MM.1S (cell line): ENCODE data around the gene TMEM114.

Source experiments
- DNase-seq: peaks from one replicate; pipeline ENCODE4 v3.0.0-alpha.2; 2015
- H2AFZ ChIP-seq: fragments of 300-600 bp; sonication (generic); 2 replicates; pipeline ENCODE4 v1.6.0; 2016; ENCODE audit warnings: antibody characterized with exemption, low read length
- H3F3A ChIP-seq: fragments of 300-600 bp; sonication (generic); 2 replicates; pipeline ENCODE4 v1.6.1; 2016; ENCODE audit warnings: mild to moderate bottlenecking, antibody characterized with exemption, low read length, moderate library complexity, mixed read lengths; ENCODE audit not compliant: insufficient read depth
- H3K27ac ChIP-seq: fragments of 300-600 bp; sonication (generic); 2 replicates; pipeline ENCODE4 v1.5.1; 2016; ENCODE audit warnings: mild to moderate bottlenecking, low read length
- H3K27me3 ChIP-seq: fragments of 300-600 bp; sonication (generic); replicated peaks from 2 replicates; pipeline ENCODE4 v1.6.0; 2016; ENCODE audit warnings: low read length; ENCODE audit not compliant: insufficient read depth
- H3K36me3 ChIP-seq: fragments of 300-600 bp; sonication (generic); replicated peaks from 2 replicates; pipeline ENCODE4 v1.6.1; 2016; ENCODE audit warnings: mild to moderate bottlenecking, low read length, mixed read lengths; ENCODE audit not compliant: insufficient read depth
- H3K4me1 ChIP-seq: fragments of 300-600 bp; sonication (generic); 2 replicates; pipeline ENCODE4 v1.6.1; 2016; ENCODE audit warnings: low read length, mixed read lengths
- H3K4me2 ChIP-seq: fragments of 300-600 bp; sonication (generic); 2 replicates; pipeline ENCODE4 v1.6.0; 2016; ENCODE audit warnings: low read depth, low read length
- H3K4me3 ChIP-seq: fragments of 300-600 bp; sonication (generic); 2 replicates; pipeline ENCODE4 v1.5.1; 2016; ENCODE audit warnings: low read length, mixed read lengths
- H3K79me2 ChIP-seq: fragments of 300-600 bp; sonication (generic); 2 replicates; pipeline ENCODE4 v1.6.1; 2016; ENCODE audit warnings: mixed run types, low read length, mixed read lengths
- H3K9ac ChIP-seq: fragments of 300-600 bp; sonication (generic); 2 replicates; pipeline ENCODE4 v1.6.1; 2016; ENCODE audit warnings: low read length, mixed read lengths
- H3K9me2 ChIP-seq: fragments of 300-600 bp; sonication (generic); replicated peaks from 2 replicates; pipeline ENCODE4 v1.6.1; 2016; ENCODE audit warnings: mild to moderate bottlenecking, low read length, mixed read lengths; ENCODE audit not compliant: insufficient read depth
- H3K9me3 ChIP-seq: fragments of 300-600 bp; sonication (generic); replicated peaks from 2 replicates; pipeline ENCODE4 v1.6.1; 2016; ENCODE audit warnings: mild to moderate bottlenecking, low read length, mixed read lengths; ENCODE audit not compliant: insufficient read depth
- H4K20me1 ChIP-seq: fragments of 300-600 bp; sonication (generic); 2 replicates; pipeline ENCODE4 v1.6.1; 2016; ENCODE audit warnings: mild to moderate bottlenecking, low read length, moderate library complexity, mixed read lengths; ENCODE audit not compliant: insufficient read depth
- CTCF ChIP-seq: fragments of 300-600 bp; sonication (generic); IDR thresholded peaks from 2 replicates; pipeline ENCODE4 v1.5.1; 2016; ENCODE audit warnings: antibody characterized with exemption, low read length, mixed read lengths
- EZH2 ChIP-seq: fragments of 300-600 bp; sonication (generic); optimal IDR thresholded peaks from 2 replicates; pipeline ENCODE3; 2017; ENCODE audit warnings: low read depth, mild to moderate bottlenecking, antibody characterized with exemption, low read length, mixed read lengths
- EZH2phosphoT487 ChIP-seq: fragments of 300-600 bp; sonication (generic); IDR thresholded peaks from 2 replicates; pipeline ENCODE4 v1.6.1; 2018; ENCODE audit warnings: antibody characterized with exemption, low read length

TMEM114 gene

GRCh38 chr16:8585857-8586256 is 4.5 kb downstream of the TMEM114 start:
- TF ChIP-seq EZH2 (no peak), CTCF (no peak), EZH2phosphoT487 (no peak)
- Histone ChIP-seq H3K79me2 (no peaks in the 10 kb centered on the region), H2AFZ (no peak overlapping the region), H4K20me1 (no peaks in the 10 kb centered on the region), H3K36me3 (no peaks in the 10 kb centered on the region), H3K4me2 (no peak overlapping the region), H3F3A (peaks cover 20% of the 10 kb centered on the region), H3K9me2 (no peaks in the 10 kb centered on the region), H3K27ac (no peak overlapping the region), H3K4me1 (peaks cover 16% of the 10 kb centered on the region), H3K27me3 (no peaks in the 10 kb centered on the region), H3K4me3 (no peak overlapping the region), H3K9me3 (no peaks in the 10 kb centered on the region), H3K9ac (no peak overlapping the region)
- DNase-seq, result no peak

GRCh38 chr16:8585041-8585440 is 5.3 kb downstream of the TMEM114 start:
- H3K4me1 ChIP-seq, result peaks cover 16% of the 10 kb centered on the region
- H3K36me3 ChIP-seq, result no peaks in the 10 kb centered on the region
- no peak for DNase-seq
- no peaks in the 10 kb centered on the region for H4K20me1 ChIP-seq
- H3K79me2 ChIP-seq, result no peaks in the 10 kb centered on the region
- no peaks in the 10 kb centered on the region for H3K9me2 ChIP-seq
- H3K9ac ChIP-seq, result no peak overlapping the region
- no peak overlapping the region for H3K4me3 ChIP-seq
- no peaks in the 10 kb centered on the region for H3K9me3 ChIP-seq
- peaks cover 22% of the 10 kb centered on the region for H3F3A ChIP-seq
- no peak overlapping the region for H3K27ac ChIP-seq
- no peak overlapping the region for H2AFZ ChIP-seq
- H3K4me2 ChIP-seq, result no peak overlapping the region
- no peaks in the 10 kb centered on the region for H3K27me3 ChIP-seq
- TF ChIP-seq EZH2phosphoT487, result no peak
- TF ChIP-seq CTCF, result no peak
- TF ChIP-seq EZH2, result no peak

- H3K9me2 ChIP-seq, result no peaks in the 10 kb centered on the region
- no peak for TF ChIP-seq CTCF
- TF ChIP-seq EZH2, result no peak
- no peak for TF ChIP-seq EZH2phosphoT487
- H3K27me3 ChIP-seq, result no peaks in the 10 kb centered on the region
- no peaks in the 10 kb centered on the region for H4K20me1 ChIP-seq
- H3K4me3 ChIP-seq, result no peak overlapping the region
- DNase-seq, result no peak
- no peaks in the 10 kb centered on the region for H3K9me3 ChIP-seq
- H3K4me2 ChIP-seq, result no peak overlapping the region
- peaks cover 16% of the 10 kb centered on the region for H3K4me1 ChIP-seq
- H2AFZ ChIP-seq, result no peak overlapping the region
- peaks cover 22% of the 10 kb centered on the region for H3F3A ChIP-seq
- H3K9ac ChIP-seq, result no peak overlapping the region
- H3K79me2 ChIP-seq, result no peaks in the 10 kb centered on the region
- no peak overlapping the region for H3K27ac ChIP-seq
- H3K36me3 ChIP-seq, result no peaks in the 10 kb centered on the region
These were observed 6.6 kb downstream of the TMEM114 start for GRCh38 chr16:8583732-8584131.
